SH-SY5Y (cell line): ENCODE data around the gene GULP1.

Source experiments
- GATA2 ChIP-seq: IDR thresholded peaks from 2 replicates; pipeline ENCODE4 v1.6.1; 2011; ENCODE audit warnings: mild to moderate bottlenecking, low read depth, low read length
- GATA3 ChIP-seq: IDR thresholded peaks from 2 replicates; pipeline ENCODE4 v1.6.1; 2011; ENCODE audit warnings: low read depth, mild to moderate bottlenecking, low read length, moderate library complexity

- TF ChIP-seq GATA2, result no peak
- TF ChIP-seq GATA3, result no peak
Observed at GRCh38 chr2:188305271-188305670, 13.6 kb downstream of the GULP1 start.
